KMS-11 (cell line): ENCODE data around the gene NCKAP5.

ENCODE experiments used
- H2AFZ ChIP-seq: fragments of 200-600 bp; sonication (generic); 2 replicates; pipeline ENCODE4 v1.6.1; 2016; ENCODE audit warnings: antibody characterized with exemption, mixed run types, low read depth
- H3K27ac ChIP-seq: fragments of 200-600 bp; sonication (generic); 2 replicates; pipeline ENCODE4 v1.6.1; 2016; ENCODE audit warnings: mild to moderate bottlenecking, mixed run types
- H3K27me3 ChIP-seq: fragments of 200-600 bp; sonication (generic); 2 replicates; pipeline ENCODE4 v1.6.1; 2017; ENCODE audit warnings: mild to moderate bottlenecking, low read depth, mixed run types, moderate library complexity; ENCODE audit not compliant: insufficient read depth
- H3K36me3 ChIP-seq: fragments of 200-600 bp; sonication (generic); 2 replicates; pipeline ENCODE4 v1.6.1; 2017; ENCODE audit warnings: mild to moderate bottlenecking, mixed run types; ENCODE audit not compliant: insufficient read depth
- H3K4me1 ChIP-seq: fragments of 200-600 bp; sonication (generic); 2 replicates; pipeline ENCODE4 v1.6.1; 2016; ENCODE audit warnings: mild to moderate bottlenecking, low read depth, mixed run types; ENCODE audit not compliant: poor library complexity, severe bottlenecking
- H3K4me2 ChIP-seq: fragments of 200-600 bp; sonication (generic); 2 replicates; pipeline ENCODE4 v1.7.0; 2016; ENCODE audit warnings: mild to moderate bottlenecking, mixed run types
- H3K4me3 ChIP-seq: fragments of 200-600 bp; sonication (generic); IDR thresholded peaks from 2 replicates; pipeline ENCODE4 v1.6.1; 2017; ENCODE audit warnings: low read depth, low read length, mixed read lengths; ENCODE audit not compliant: insufficient read depth
- H3K79me2 ChIP-seq: fragments of 200-600 bp; sonication (generic); 2 replicates; pipeline ENCODE4 v1.6.1; 2016; ENCODE audit warnings: low read depth, mixed run types; ENCODE audit not compliant: insufficient read depth
- H3K9ac ChIP-seq: fragments of 200-600 bp; sonication (generic); 2 replicates; pipeline ENCODE4 v1.6.1; 2016; ENCODE audit warnings: mild to moderate bottlenecking, mixed run types
- H4K20me1 ChIP-seq: fragments of 200-600 bp; sonication (generic); 2 replicates; pipeline ENCODE4 v1.6.1; 2016; ENCODE audit warnings: mild to moderate bottlenecking, mixed run types; ENCODE audit not compliant: insufficient read depth
- TF ChIP-seq, protein P1 (sequence below): fragments of 200-600 bp; sonication (generic); conservative IDR thresholded peaks from 2 replicates; pipeline ENCODE4 v1.6.1; 2017; ENCODE audit warnings: low read depth, mild to moderate bottlenecking, antibody characterized with exemption, low read length, moderate library complexity, mixed read lengths

NCKAP5 gene

DNA sequence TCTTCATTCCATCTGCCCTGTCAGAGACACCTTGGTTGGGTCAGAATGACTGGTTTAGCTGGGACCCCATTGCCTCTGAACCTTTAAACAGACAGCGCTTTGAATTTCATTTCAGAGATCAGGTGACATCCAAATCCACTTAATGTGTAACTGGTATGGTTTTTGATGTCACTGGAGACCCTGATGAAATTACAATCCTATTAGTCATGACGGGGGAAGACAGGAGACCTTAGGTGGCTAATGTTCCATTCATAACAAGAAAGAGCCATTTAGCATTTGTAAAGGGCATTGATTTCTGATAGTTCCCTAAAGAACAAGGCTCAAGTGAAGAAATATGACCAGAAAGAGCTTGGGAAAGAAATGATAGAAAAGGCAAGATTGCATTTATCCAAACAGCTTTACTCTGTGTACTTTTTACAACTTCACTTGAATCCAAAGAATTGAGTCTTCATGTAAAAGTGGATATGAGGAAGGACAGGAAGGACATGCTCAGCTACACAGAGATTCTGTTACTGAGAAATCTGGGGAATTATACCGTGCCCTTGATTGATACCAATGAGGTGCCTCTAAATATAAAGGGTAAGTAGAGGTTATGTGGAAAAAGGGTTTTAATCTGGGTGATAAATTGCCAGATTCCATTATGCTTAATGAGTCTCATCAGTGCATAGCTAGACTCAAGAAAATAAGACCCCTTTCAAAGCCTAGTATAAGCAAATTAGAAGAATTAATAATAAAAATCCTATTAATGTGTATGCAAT, 198.2 kb downstream of the NCKAP5 start:
- Histone ChIP-seq H3K4me1 (no peaks in the 10 kb centered on the region), H3K4me3 (no peak overlapping the region), H3K27me3 (no peaks in the 10 kb centered on the region), H3K27ac (no peak overlapping the region), H4K20me1 (no peaks in the 10 kb centered on the region), H3K36me3 (no peaks in the 10 kb centered on the region), H3K79me2 (no peaks in the 10 kb centered on the region), H2AFZ (no peak overlapping the region), H3K9ac (no peak overlapping the region), H3K4me2 (no peak overlapping the region)
- TF ChIP-seq, protein P1, sequence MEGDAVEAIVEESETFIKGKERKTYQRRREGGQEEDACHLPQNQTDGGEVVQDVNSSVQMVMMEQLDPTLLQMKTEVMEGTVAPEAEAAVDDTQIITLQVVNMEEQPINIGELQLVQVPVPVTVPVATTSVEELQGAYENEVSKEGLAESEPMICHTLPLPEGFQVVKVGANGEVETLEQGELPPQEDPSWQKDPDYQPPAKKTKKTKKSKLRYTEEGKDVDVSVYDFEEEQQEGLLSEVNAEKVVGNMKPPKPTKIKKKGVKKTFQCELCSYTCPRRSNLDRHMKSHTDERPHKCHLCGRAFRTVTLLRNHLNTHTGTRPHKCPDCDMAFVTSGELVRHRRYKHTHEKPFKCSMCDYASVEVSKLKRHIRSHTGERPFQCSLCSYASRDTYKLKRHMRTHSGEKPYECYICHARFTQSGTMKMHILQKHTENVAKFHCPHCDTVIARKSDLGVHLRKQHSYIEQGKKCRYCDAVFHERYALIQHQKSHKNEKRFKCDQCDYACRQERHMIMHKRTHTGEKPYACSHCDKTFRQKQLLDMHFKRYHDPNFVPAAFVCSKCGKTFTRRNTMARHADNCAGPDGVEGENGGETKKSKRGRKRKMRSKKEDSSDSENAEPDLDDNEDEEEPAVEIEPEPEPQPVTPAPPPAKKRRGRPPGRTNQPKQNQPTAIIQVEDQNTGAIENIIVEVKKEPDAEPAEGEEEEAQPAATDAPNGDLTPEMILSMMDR = no peak

DNA sequence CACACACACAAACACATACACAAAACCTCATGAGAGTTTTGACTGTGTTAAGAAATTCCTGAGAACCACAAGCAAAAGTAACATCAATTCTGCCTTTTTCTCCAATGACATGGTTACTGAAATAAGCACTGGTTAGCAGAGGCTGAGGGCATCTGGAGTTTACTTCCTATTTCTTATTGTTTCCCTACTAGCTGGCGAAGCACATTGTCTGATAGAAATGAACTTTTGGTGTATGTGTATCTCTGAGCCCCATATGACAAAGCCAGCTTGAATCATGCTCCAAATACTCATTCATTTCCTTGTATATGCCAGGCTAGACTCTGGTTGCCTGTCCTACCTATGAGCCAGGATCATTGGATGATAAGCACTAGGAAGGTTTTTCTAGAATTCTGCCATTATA, 203.1 kb downstream of the NCKAP5 start:
- no peak overlapping the region for H3K27ac ChIP-seq
- H4K20me1 ChIP-seq = no peaks in the 10 kb centered on the region
- H3K79me2 ChIP-seq = no peaks in the 10 kb centered on the region
- TF ChIP-seq, protein P1 = no peak
- H3K27me3 ChIP-seq = no peaks in the 10 kb centered on the region
- no peak overlapping the region for H3K4me3 ChIP-seq
- H2AFZ ChIP-seq = no peak overlapping the region
- H3K4me1 ChIP-seq = no peaks in the 10 kb centered on the region
- H3K4me2 ChIP-seq = no peak overlapping the region
- no peak overlapping the region for H3K9ac ChIP-seq
- no peaks in the 10 kb centered on the region for H3K36me3 ChIP-seq

DNA sequence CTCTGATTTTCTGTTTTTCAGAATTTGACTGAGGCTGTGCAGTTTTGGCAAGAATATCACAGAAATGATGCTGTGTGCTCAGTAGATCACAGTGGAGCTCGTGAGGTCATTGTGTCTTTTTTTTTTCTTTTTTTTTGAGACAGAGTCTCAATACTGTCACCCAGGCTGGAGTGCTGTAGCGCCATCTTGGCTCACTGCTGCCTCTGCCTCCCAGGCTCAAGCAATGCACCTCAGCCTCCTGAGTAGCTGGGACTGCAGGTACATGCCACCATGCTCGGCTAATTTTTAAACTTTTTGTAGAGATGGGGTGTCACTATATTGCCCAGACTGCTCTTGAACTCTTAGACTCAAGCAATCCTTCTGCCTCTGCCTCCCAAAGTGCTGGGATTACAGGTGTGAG, 203.6 kb downstream of the NCKAP5 start:
- Histone ChIP-seq H3K79me2 (no peaks in the 10 kb centered on the region), H3K4me2 (no peak overlapping the region), H3K4me1 (no peaks in the 10 kb centered on the region), H3K36me3 (no peaks in the 10 kb centered on the region), H3K27ac (no peak overlapping the region), H4K20me1 (no peaks in the 10 kb centered on the region), H3K9ac (no peak overlapping the region), H3K4me3 (no peak overlapping the region), H2AFZ (no peak overlapping the region), H3K27me3 (no peaks in the 10 kb centered on the region)
- TF ChIP-seq, protein P1 = no peak

DNA sequence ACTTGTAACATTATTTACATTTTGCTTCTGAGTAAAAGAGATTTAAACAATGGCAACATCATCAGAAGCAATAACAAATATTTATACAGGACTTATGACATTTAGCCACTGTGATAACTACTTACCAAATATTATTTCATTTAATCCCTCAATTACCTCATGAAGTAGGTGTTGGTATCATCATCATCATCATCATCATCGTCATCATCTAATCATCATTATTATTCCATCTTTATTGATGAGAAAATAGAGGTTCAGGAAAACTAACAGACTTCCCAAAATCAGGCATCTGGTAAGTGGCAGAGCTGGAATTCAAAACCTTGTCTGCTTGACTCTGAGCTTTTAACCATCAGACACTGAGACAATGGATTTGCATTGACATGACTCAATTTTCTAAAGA, 204.4 kb downstream of the NCKAP5 start:
- no peak overlapping the region for H3K9ac ChIP-seq
- no peak overlapping the region for H3K4me3 ChIP-seq
- H3K4me1 ChIP-seq = no peaks in the 10 kb centered on the region
- no peak overlapping the region for H3K27ac ChIP-seq
- H3K79me2 ChIP-seq = no peaks in the 10 kb centered on the region
- H3K4me2 ChIP-seq = no peak overlapping the region
- no peak overlapping the region for H2AFZ ChIP-seq
- H3K27me3 ChIP-seq = no peaks in the 10 kb centered on the region
- no peaks in the 10 kb centered on the region for H4K20me1 ChIP-seq
- TF ChIP-seq, protein P1 = no peak
- no peaks in the 10 kb centered on the region for H3K36me3 ChIP-seq
